ENCODE results near the gene CILP2.
A peak's percentile ranks its signal among the peaks of the same experiment; 100 is the strongest.

Gene CILP2

GRCh38 chr19:19561946-19562664, 24.0 kb downstream of the CILP2 start:
- Mint-ChIP-seq H3K9me3 (no peaks in the 10 kb centered on the region), H3K4me1 (peaks cover 19% of the 10 kb centered on the region), H3K4me3 (no peak overlapping the region), H3K27me3 (no peaks in the 10 kb centered on the region), H3K27ac (peak overlapping the region in 1 of 2 donors; percentile 42)
- no peak for ATAC-seq
- DNase-seq: no peak

DNA sequence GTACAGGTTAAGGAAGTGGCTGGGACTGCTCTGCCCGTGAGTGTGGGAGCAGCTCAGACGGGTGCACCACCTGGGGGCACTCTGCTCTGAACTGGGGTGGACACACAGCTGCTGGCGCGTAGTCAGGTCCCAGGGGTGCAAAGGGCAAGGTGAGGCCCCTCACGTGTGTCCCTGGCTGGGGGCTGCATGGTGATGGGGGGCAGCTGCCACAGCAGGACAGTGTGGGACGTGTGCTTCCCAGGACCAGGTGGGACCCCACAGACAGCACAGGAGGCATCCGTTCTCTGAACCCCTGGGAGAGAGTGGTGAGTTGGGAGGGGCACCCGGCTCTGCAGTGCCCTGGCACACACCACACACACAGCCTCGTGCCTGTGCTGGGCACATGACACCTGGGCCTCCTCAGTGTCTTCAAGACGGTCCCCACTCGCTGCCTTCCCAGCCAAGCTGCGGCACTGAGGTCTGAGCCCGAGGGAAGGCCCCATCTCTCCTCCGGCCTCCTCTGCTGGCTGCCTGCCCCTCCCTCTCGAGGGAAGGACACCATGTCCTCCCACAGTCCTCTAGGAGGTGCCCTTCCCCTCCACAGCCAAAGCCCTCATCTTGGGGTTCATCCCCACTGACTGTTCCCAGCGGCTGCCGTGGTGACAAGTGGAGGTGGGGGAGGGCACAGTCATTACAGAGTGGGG, 24.7 kb downstream of the CILP2 start:
- peak in 1 of 2 donors; percentile 48 for DNase-seq

DNA sequence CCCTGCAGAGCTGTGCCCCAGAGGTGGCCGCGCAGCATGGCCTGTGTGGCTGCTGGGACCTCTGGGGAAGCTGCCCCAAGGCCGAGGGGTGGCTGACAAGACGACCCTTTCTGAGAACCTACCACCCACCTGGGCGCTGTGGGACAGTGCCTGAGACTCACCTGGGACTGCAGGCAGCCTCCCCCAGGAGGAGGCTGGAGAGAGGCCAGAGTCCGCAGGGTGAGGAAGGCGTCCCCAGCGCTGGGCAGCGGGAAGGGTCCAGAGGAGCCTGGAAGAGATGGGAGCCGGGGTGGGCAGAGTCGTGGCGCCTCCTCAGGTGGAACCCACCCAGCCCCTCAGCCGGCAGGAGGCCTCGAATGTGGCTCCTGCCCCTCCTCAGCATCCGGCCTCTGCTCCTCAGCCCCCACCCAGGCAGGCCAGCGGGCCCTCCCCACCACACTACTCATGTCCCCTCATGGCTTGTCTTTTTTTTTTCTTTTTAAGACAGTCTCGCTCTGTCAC, 25.3 kb downstream of the CILP2 start:
- H3K27ac Mint-ChIP-seq: peak overlapping the region in 1 of 2 donors; percentile 85
- H3K9me3 Mint-ChIP-seq: no peaks in the 10 kb centered on the region
- ATAC-seq: peak; percentile 16
- H3K27me3 Mint-ChIP-seq: no peaks in the 10 kb centered on the region
- H3K4me1 Mint-ChIP-seq: peaks cover 19% of the 10 kb centered on the region
- no peak for DNase-seq
- H3K4me3 Mint-ChIP-seq: peak overlapping the region in 1 of 2 donors; percentile 18

More for the DNA sequence above, 24.7 kb downstream of the CILP2 start:
- H3K4me3 Mint-ChIP-seq: peak overlapping the region in 1 of 2 donors; percentile 18
- H3K27ac Mint-ChIP-seq: peak overlapping the region in 1 of 2 donors; percentile 76
- peaks cover 19% of the 10 kb centered on the region for H3K4me1 Mint-ChIP-seq
- no peaks in the 10 kb centered on the region for H3K27me3 Mint-ChIP-seq
- ATAC-seq: peak; percentile 83
- no peaks in the 10 kb centered on the region for H3K9me3 Mint-ChIP-seq

DNA sequence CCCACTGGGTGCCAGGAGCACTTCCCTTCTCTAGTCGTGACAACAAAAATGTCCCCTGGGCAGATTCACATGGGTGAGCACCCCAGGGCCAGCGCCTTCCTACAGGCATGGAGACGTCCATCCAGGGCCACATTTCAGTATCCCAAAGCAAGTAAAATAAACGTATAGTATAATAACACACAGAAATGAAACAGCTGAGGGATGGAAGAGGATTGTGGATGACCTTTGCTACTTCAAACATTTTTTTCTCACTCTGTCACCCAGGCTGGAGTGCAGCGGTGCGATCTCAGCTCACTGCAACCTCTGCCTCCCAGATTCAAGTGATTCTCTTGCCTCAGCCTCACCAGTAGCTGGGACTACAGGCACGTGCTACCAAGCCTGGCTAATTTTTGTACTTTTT, 28.2 kb downstream of the CILP2 start:
- peak overlapping the region in 1 of 2 donors; percentile 42 for H3K27ac Mint-ChIP-seq
- no peak for DNase-seq
- ATAC-seq: no peak
- H3K27me3 Mint-ChIP-seq: no peaks in the 10 kb centered on the region
- H3K4me3 Mint-ChIP-seq: no peak overlapping the region
- H3K4me1 Mint-ChIP-seq: peaks cover 32% of the 10 kb centered on the region
- no peaks in the 10 kb centered on the region for H3K9me3 Mint-ChIP-seq

- H3K9me3 Mint-ChIP-seq: no peaks in the 10 kb centered on the region
- ATAC-seq: no peak
- H3K27me3 Mint-ChIP-seq: no peaks in the 10 kb centered on the region
- peak overlapping the region; percentile 48 to 85 for H3K27ac Mint-ChIP-seq
- H3K4me1 Mint-ChIP-seq: peaks cover 27% of the 10 kb centered on the region
- DNase-seq: no peak
- H3K4me3 Mint-ChIP-seq: no peak overlapping the region
These were observed 29.3 kb downstream of the CILP2 start for GRCh38 chr19:19567391-19567790.

DNA sequence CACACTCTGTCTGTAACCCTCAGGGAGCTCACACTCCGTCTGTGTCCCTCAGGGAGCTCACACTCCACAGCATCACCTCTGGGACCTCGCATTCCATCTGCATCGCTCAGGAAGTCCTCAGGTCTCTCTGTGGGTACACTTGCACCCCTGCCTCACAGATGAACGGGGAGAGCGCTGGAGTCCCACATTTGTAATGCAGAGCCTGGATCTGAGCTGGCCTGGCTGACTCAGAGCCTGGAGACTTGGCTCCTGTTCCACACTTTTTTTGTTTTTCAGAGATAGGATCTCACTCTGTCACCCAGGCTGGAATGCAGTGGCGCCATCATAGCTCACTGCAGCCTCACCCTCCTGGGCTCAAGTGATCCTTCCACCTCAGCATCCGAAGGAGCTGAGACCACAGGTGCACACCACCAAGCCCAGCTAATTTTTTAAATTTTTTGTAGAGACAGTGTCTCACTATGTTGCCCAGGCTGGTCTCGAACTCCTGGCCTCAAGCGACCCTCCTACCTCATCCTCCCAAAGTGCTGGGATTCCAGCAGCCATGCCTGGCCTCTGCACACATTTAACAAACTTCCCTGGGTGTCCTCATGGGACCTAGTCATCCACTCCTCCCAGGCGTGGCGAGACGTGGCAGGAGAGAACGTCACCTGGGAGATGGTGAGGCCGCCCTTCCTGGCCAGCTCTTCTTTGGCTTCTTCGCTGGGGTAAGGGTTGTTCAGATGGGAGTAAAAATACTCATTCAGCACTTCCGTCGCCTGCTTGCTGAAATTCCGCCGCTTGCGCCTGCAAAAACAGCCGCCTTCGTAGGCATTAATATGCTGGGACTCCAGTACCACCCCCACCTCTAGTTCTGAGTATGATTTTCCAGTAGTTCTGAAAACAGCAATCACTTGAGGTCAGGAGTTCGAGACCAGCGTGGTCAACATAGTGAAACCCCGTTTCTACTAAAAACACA, 31.0 kb downstream of the CILP2 start:
- DNase-seq (no peak), ATAC-seq (no peak)
- Mint-ChIP-seq H3K9me3 (no peaks in the 10 kb centered on the region), H3K27me3 (no peaks in the 10 kb centered on the region), H3K4me1 (peaks cover 13% of the 10 kb centered on the region), H3K27ac (peak overlapping the region in 1 of 2 donors; percentile 87), H3K4me3 (no peak overlapping the region)

DNA sequence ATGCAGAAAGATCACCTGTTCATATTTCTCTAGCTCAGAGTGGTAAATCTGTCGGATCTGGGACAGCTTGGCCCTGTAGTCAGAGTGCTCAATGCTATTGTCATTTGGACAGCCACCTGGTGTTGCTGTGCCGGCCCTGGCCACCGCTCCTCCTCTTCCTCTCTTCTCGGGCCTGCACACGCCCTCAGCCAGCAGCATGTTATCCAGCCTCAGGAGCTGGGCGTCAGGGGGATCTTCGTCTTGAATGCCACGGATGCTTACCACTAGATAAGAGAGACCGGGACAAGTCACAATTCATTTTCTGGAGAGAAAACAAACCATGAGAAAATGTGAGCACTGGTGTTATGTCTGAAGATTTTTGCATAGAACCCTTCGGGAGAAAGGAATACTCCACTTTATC, 32.5 kb downstream of the CILP2 start:
- H3K27ac Mint-ChIP-seq: peak overlapping the region in 1 of 2 donors; percentile 1

GRCh38 chr19:19571071-19571786, 33.2 kb downstream of the CILP2 start:
- Mint-ChIP-seq H3K4me3 (no peak overlapping the region), H3K27me3 (no peaks in the 10 kb centered on the region), H3K27ac (no peak overlapping the region), H3K4me1 (peaks cover 20% of the 10 kb centered on the region), H3K9me3 (no peaks in the 10 kb centered on the region)
- ATAC-seq (no peak), DNase-seq (no peak)

More for the DNA sequence above, 32.5 kb downstream of the CILP2 start:
- DNase-seq (no peak), ATAC-seq (no peak)
- Mint-ChIP-seq H3K9me3 (no peaks in the 10 kb centered on the region), H3K4me3 (no peak overlapping the region), H3K4me1 (peaks cover 18% of the 10 kb centered on the region), H3K27me3 (no peaks in the 10 kb centered on the region)

DNA sequence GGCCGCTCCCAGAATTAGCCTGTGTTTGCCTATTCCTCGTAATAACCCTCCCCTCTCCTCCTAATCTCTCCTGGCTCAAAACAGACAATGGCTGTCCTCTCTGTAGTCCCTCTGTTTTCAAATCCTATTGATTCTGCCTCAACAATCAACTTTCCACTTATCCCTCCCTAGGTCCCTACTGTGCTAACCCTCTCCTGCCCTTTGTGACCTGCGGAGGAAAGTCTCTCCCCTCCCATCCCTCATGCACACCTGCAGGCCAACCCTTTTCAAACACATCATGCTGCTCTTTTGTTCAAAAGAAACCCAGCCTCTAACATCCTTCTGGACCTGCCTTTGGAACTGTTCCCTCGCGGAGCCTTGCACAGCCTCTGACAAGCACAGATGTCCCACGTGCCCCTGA, 37.3 kb downstream of the CILP2 start:
- no peaks in the 10 kb centered on the region for H3K9me3 Mint-ChIP-seq
- H3K27ac Mint-ChIP-seq: peak overlapping the region; percentile 20 to 89
- H3K27me3 Mint-ChIP-seq: no peaks in the 10 kb centered on the region
- no peak overlapping the region for H3K4me3 Mint-ChIP-seq
- DNase-seq: no peak
- peaks cover 14% of the 10 kb centered on the region for H3K4me1 Mint-ChIP-seq
- ATAC-seq: no peak

DNA sequence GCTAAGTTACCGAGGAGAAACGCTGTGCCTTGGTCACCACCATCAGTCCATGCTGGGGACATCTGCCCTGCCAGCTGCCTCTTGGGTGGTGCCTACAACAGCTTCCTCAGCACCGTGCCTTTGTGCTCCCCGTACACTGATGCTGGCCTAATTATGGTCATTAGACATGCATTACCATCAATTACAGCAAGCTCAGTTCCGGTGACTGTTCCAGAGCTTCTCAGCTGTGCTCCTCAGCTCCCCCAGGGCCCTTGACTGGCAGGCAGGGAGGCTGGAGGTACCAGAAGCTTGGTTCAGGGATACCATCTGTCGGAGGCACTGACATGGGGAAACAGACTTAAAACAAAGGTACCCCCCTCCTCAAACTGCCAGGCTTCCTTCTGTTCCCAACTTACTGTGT, 40.2 kb downstream of the CILP2 start:
- no peak for ATAC-seq
- Mint-ChIP-seq H3K9me3 (no peaks in the 10 kb centered on the region), H3K4me3 (no peak overlapping the region), H3K4me1 (peaks cover 35% of the 10 kb centered on the region), H3K27ac (no peak overlapping the region), H3K27me3 (no peaks in the 10 kb centered on the region)
- DNase-seq: no peak

GRCh38 chr19:19579533-19580361, 41.7 kb downstream of the CILP2 start:
- Mint-ChIP-seq H3K9me3 (no peaks in the 10 kb centered on the region), H3K27ac (peak overlapping the region in 1 of 2 donors; percentile 74)
- DNase-seq: no peak

DNA sequence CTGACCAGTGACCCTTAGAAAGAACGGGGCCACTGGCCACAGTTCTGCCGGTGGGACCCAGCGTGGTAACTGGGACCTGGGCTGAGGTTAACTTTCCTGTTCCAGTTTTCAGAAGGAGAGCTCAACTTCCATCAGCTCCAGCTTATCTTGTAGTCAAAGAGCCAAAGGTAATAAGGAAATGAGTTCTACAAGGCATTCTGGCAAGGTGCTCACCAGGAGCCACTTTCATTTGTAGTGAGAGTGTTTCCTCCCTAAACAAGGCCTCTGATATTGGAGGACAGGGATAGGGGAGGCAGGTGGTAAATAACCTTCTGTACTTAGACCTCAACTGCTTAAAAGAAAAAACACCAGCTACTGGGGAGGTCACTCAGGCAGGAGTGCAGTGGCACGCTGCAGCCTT, 42.4 kb downstream of the CILP2 start:
- Mint-ChIP-seq H3K4me1 (peaks cover 40% of the 10 kb centered on the region), H3K4me3 (no peak overlapping the region), H3K27me3 (no peaks in the 10 kb centered on the region), H3K27ac (peak overlapping the region in 1 of 2 donors; percentile 74), H3K9me3 (no peaks in the 10 kb centered on the region)
- no peak for ATAC-seq
- no peak for DNase-seq

More at GRCh38 chr19:19579533-19580361, 41.7 kb downstream of the CILP2 start:
- no peak overlapping the region for H3K4me3 Mint-ChIP-seq
- ATAC-seq: no peak
- H3K27me3 Mint-ChIP-seq: no peaks in the 10 kb centered on the region
- H3K4me1 Mint-ChIP-seq: peaks cover 43% of the 10 kb centered on the region

- no peak for DNase-seq
- Mint-ChIP-seq H3K4me3 (no peak overlapping the region), H3K27me3 (no peaks in the 10 kb centered on the region), H3K27ac (peak overlapping the region in 1 of 2 donors; percentile 92), H3K9me3 (no peaks in the 10 kb centered on the region), H3K4me1 (peaks cover 37% of the 10 kb centered on the region)
- no peak for ATAC-seq
These were observed 43.3 kb downstream of the CILP2 start for GRCh38 chr19:19581391-19581790.

GRCh38 chr19:19582471-19582870, 44.4 kb downstream of the CILP2 start:
- Mint-ChIP-seq H3K4me3 (no peak overlapping the region), H3K27ac (peak overlapping the region in 1 of 2 donors; percentile 42), H3K9me3 (no peaks in the 10 kb centered on the region), H3K4me1 (peaks cover 37% of the 10 kb centered on the region), H3K27me3 (no peaks in the 10 kb centered on the region)
- no peak for DNase-seq
- ATAC-seq: no peak
